Stomach (tissue), 4 donors: ENCODE data around the gene MSTN.

Experiments used
- CTCF ChIP-seq, 7 experiments: fragments of 450-650 bp in 4 of 7; fragments of 200-600 bp in 3 of 7; sonication (generic) in 3 of 7; IDR thresholded peaks; one replicate each; pipeline ENCODE4 v1.5.1; 2016 to 2019; ENCODE audit warnings: antibody characterized with exemption in 7 of 7, control low read depth in 2 of 7, mild to moderate bottlenecking in 1 of 7
- POLR2A ChIP-seq, 4 donors: fragments of 450-650 bp; IDR thresholded peaks; one replicate each; pipeline ENCODE4 v1.6.1; 2016; ENCODE audit warnings: antibody characterized with exemption in 4 of 4, control low read depth in 2 of 4, mild to moderate bottlenecking in 1 of 4, moderate library complexity in 1 of 4
- POLR2AphosphoS5 ChIP-seq, 3 donors: sonication (generic); formaldehyde crosslinking; IDR thresholded peaks; one replicate each; pipeline ENCODE4 v1.6.1; 2016; ENCODE audit warnings: antibody characterized with exemption in 3 of 3

GRCh38 chr2:190103144-190103543 lies 40.6 kb upstream of the MSTN start:
- no peak for TF ChIP-seq CTCF (IDR thresholded peaks at IDR 0.05)
- TF ChIP-seq POLR2AphosphoS5 (IDR thresholded peaks at IDR 0.05): no peak
- no peak for TF ChIP-seq POLR2A (IDR thresholded peaks at IDR 0.05)
